IPS DF 4.7 (cell line): ENCODE data around the gene RAD17.
"Not testable (repeated sequence)": the region's sequence is repeated elsewhere in the genome, so short reads cannot be mapped to it uniquely, and the experiment has no call there.

Experiments
- DNase-seq: peaks from one replicate; pipeline ENCODE4 v3.0.0-alpha.2; 2013; ENCODE audit warnings: low spot score; ENCODE audit errors: extremely low read depth

RAD17 gene

DNA sequence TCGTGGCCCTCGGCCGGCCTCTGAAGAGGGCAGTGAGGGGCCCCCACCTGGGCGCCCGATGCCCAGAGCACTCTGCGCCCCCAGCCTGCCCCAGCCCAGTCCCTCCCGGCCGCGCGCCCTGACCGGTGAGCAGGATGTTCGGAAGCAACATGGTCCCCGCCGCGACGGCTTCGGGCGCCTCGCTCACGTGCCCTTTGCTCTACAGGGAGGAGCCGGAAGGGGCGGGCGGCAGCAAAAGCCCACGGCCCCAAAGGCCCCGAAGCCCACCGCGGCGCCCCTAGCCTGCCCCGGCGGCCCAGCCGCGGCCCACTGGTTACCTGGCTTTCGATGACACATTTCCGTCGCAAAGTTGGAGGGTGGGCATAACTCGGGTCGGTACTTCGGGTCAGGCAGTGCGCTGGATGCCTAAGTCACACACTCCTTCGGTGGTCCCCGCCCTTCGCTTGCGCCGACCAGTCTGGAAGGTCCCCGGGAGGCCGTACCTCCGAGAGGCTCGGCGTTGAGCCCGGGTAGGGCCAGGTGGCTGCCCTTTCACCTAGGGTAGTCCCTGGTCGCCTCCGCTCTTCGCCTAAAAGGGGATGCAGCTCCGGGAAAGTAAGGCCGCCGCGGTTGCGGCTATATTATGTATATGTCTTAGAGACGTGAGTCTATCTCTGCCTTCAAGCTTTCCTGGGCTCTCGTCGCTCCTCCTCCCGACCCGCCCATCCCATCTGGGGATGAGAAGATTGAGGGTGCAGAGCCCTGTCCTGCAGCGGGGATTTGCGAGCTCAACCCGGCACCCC is at the start of gene RAD17, which contains the start of the genes AK6 and TAF9:
RAD17 (plus strand) TSS at position 479 of the 782 bp plus-strand sequence. CDS start 2,391 bp downstream, outside the sequence.
AK6 (minus strand) TSS at position 181 of the 782 bp plus-strand sequence; CDS start at position 151, 30 bp downstream.
TAF9 (minus strand) TSS at position 181 of the 782 bp plus-strand sequence. CDS start 3,783 bp downstream, outside the sequence.
- peak; percentile 74 for DNase-seq

DNA sequence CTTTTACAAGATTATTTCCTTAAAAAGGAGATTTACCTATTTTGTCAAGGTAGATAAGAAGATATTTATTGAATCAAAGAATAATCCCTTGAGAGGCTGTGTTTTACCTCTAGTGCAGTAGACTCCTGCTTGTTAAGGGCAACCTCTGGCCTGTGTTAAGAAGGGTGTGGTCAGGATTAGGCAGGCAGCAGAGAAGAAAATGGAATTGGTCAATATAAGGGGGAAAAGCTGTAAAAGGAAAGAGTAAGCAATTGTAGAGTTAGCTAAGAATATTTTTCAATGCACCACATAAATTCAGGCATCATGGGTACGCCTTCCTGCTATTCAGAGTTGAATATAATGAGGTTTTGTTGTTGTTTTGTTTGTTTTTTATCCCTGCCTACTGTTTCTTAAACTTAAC is 43.3 kb upstream of the RAD17 start:
- DNase-seq = no peak

DNA sequence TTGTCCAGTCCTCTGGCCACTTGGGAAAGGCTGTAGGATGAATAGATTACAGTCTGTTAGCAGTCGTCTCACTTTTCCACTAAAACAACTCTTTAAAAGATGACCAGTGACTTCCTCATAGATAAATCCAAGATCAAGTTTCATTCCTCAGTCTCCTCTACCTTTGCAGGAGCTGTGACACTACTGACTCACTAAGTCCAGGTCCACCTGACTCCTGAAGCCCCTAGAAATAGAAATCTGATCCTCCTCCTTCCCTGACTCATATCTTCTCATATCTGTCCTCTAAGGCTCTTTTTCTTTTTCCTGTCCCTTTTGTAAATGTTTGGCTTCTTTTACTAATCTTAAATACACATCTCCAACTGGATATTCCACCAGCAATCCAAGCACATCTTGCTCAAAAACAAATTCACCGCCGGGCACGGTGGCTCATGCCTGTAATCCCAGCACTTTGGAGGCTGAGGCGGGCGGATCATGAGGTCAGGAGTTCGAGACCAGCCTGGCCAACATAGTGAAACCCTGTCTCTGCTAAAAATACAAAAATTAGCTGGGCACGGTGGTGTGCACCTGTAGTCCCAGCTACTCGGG is 39.6 kb upstream of the RAD17 start:
- no peak for DNase-seq

- DNase-seq = no peak
These were observed 37.8 kb upstream of the RAD17 start for GRCh38 chr5:69331528-69332445.

DNA sequence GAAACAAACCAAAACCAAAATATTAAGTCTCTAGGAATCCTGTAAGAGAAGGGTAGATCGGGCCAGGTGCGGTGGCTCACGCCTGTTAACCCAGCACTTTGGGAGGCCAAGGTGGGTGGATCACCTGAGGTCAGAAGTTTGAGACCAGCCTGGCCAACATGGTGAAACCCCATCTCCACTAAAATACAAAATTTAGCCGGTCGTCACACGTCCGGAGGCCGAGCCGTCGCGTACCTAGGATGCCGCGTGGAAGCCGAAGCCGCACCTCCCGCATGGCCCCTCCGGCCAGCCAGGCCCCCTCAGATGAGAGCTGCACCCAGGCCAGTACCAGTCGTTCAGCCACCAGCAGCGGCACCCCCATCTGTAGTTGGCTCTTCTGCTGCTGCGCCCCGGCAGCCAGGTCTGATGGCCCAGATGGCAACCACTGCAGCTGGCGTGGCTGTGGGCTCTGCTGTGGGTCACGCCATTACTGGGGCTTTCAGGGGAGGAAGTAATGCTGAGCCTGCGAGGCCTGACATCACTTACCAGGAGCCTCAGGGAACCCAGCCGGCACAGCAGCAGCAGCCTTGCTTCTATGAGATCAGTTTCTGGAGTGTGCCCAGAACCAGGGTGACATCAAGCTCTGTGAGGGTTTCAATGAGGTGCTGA is 35.8 kb upstream of the RAD17 start:
- DNase-seq = not testable (repeated sequence)

GRCh38 chr5:69334793-69335268 is 34.8 kb upstream of the RAD17 start:
- DNase-seq = peak; percentile 49

DNA sequence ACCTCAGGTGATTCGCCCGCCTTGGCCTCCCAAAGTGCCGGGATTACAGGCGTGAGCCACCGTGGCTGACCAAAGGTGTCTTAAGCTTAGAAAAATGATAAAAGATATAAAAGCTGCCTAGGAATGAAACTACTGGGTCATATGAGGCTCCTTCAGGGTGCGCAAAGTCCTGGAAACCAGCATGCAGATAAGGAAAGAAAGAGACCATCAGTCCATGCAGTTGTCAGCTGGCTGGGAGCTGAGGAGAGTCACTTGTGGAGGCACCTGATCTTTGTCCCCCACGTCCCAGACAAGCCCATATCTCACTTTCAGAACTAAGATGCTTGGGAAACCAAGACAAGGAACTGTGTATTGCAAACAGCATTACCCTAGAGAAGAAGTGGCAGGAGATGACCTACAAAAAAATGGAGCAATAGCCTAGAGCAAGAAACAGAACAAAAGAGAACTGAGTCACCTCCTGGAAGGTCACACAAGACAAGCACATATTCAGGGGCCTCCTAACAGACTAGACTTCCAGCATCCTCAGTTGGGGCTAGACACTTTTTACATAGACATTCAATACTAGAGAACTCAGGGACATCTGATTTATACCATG is 34.2 kb upstream of the RAD17 start:
- DNase-seq = no peak

DNA sequence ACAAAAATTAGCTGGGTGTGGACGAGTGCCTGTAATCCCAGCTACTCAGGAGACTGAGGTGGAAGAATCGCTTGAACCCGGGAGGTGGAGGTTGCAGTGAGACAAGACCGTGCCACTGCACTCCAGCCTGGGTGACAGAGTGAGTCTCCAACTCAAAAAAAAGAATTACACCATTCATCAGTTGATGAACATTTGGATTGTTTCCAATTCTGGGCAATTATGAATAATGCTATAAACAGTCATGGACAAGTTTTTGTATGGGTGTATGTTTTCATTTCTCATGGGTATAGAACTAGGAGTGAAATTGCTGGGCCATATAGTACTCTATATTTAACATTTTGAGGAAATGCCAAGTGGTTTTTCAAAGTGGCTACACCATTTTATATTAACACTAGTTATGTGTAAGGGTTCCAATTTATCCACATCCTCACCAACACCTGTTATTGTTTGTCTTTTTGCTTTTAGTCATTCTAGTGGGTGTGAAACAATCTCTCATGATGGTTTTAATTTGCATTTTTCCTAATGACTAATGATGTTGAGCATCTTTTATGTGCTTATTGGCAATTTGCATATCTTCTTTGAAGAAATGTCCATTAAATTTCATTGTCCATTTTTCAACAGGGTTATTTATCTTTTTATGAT is 28.0 kb upstream of the RAD17 start:
- no peak for DNase-seq

DNA sequence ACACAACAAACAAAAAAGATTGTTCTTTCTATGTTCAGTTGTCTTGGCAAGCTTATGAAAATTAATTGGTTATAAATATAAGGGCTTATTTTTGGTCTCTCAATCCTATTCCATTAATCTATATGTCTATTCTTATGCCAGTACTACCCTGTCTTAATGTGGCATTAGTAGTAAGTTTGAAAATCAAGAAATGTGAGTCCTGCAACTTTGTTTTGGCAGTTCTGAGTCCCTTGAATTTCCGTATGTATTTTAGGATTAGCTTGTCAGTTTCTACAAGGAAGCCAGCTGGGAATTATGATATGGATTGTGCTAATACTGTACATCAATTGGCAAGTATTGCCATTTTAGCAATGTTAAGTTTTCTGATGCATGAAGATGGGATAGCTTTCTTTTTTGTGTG is 26.5 kb upstream of the RAD17 start:
- DNase-seq = no peak

DNA sequence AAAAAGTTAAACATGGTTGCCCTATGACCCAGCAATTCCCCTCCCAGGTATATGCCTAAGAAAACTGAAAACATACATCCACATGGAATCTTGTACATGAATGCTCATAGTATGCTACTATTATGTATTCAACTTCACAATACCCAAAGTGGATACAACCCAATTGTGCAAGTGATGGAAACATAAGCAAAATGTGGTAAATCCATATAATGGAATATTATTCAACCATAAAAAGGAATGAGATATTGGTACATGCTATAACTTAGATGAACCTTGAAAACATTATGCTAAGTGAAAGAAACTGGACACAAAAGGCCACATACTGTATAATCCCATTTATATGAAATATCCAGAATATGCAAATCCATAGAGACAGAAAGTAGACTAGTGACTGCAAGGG is 19.0 kb upstream of the RAD17 start:
- DNase-seq = no peak

DNA sequence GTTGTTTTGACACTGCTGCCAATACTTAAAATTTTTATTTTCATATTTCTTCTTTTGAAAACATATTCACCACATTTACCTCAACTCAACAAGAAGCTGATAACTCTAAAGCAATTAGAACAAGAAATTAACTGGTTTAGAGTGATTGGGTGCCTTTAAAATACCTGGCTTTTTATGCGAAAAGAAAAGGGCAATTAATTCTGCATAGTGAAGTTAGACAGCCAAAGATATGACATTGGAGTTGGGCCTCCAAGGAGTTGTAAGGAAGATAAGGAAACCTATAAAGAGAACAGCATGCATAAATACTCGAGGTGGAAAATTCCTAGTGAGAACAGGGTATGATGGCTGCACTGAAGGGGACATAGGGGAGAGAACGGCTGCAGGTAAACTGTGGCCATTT is 9.9 kb upstream of the RAD17 start:
- no peak for DNase-seq

DNA sequence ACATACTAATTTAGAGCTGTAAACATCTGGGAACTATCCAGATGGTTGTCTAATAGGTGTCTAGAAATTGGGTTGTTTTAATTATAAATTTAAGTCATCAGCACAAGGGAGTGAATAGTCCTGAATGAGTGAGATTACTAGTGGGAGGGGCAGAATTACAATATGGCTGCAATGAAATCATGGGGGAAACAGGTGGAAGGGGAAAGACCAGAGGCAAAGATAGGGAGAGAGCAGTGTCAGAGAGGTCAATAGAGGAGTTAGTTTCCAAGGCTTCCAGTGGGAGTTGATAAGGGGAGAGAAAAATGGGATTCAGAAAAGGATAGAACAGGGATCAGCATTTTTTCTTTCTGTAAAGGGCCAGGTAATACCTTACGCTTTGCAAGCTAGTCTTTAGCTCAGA is 9.2 kb upstream of the RAD17 start:
- DNase-seq = no peak

DNA sequence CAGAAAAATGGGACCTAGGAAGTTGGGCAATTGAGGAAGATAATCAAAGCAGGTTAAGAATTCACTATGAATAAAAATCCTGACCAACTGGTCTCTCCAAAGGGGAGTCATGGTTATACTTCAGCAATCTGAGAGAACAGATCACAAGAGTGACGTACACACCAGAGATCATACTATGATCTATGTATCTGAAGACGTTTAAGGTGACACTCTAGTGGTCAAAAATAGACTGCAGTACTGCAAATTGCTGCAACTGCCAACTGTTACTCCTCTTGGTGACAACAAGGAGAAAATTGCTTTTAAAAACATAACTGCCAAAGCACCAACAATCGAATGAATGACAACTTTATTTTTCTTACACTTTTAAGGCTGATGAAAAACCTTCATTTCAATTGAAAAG is 5.2 kb upstream of the RAD17 start:
- no peak for DNase-seq

DNA sequence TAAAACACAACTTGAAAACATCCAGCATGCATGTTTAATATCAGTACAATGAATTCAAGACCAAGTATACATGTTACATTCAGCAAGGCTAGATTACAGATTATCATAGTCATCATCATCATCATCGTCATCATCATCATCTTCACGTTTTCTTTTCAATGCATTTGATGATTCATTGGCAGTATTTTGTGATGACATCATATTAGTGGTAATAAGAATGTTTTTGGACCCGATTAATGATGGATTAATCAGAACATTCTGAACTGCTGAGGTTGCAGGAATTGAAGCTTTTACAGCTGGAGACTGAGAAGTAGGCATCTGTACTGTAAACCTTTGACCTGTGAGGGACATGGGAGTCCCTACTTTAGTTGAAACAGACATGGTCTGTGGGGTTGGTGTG is 4.8 kb upstream of the RAD17 start:
- no peak for DNase-seq

GRCh38 chr5:69367697-69368279 is 1.8 kb upstream of the RAD17 start:
- DNase-seq = no peak

DNA sequence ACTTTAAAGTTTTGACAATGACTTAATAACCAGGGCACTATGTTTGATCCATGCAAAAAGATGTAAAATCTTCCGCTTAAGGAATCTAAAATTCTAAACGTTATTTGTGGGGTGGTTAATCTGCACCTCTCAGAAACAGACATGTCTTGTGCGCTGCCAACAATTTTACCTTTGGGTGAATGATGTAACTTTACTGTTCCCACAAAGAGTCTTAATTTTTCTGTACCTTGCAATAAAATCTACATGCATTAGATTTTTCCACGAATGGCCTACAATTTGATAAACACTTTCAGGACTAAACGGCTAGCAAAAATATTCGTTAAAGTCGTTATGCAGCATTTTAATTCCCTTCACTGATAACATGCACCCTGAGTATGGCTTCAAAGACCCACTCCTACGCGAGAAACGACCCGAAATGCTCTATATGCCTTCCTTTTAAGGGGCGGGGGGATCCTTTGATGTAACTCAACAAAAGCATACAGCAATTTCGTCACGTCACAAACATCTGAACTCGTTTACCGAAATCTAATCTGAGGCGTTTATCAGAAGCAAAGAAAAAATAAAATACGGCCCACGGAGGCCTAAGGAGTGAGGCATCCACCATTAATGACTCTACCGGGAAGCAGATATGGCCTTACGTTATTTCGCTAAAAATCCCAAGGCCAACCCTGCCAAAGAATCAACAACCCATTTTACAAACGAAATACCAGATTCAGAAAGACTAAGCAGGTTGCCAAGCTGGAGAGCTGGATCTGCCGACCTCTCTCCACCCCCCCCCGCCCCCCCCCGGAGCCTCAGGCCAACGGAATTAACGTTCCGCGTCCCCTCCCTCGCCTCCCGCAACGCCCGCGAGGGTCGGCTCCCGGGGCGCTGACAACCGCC is 919 bp upstream of the RAD17 start:
- DNase-seq = no peak

- not testable (repeated sequence) for DNase-seq
These were observed 717 bp downstream of the RAD17 start for GRCh38 chr5:69370335-69370734.

GRCh38 chr5:69372394-69372793 is 2.8 kb downstream of the RAD17 start:
- DNase-seq = no peak

DNA sequence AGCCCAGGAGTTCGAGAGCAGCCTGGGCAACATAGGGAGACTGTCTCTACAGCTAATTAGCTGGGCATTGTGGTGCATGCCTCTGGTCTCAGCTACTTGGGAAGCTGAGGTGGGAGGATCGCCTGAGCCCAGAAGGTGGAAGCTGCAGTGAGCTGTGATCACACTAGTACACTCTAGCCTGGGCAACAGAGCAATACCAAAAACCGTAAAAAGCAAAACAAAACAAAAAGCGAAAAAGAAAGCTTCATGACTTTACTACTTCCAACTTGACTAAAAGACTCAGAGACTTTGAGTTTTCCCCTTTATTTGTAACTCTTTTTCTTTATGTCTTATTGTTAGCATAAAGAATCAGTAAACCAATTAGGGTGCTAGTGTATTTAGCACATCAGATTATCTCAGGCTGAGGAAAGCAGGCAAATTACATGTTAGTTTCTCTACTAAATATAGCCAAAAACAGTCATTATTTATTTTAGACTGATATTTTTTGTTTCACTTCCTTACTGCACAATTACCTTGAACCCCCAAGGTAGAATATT is 5.4 kb downstream of the RAD17 start:
- DNase-seq = no peak
